H9 (cell line): Measurements from ENCODE around the gene OBSL1. TPM values are rescaled to one million over a fixed set of nuclear protein-coding genes. Genes with fewer than 3 reads are reported as not detected.

Experiments
- DNase-seq: peaks from one replicate; pipeline ENCODE4 v3.0.0-alpha.2; 2017
- H2AFZ ChIP-seq: one replicate; pipeline ENCODE4 v1.6.1; 2013; ENCODE audit warnings: mild to moderate bottlenecking, low read length, control low read depth, moderate library complexity
- H2AK5ac ChIP-seq: 2 replicates; pipeline ENCODE4 v1.6.1; 2013; ENCODE audit warnings: low read length, control low read depth, mixed read lengths; ENCODE audit not compliant: insufficient read length
- H2BK120ac ChIP-seq: one replicate; pipeline ENCODE4 v1.6.1; 2013; ENCODE audit warnings: low read depth, mild to moderate bottlenecking, low read length, control low read depth, inconsistent platforms; ENCODE audit not compliant: poor library complexity, severe bottlenecking
- H2BK12ac ChIP-seq: 2 replicates; pipeline ENCODE4 v1.6.1; 2013; ENCODE audit warnings: low read length, control low read depth, mixed read lengths, low read depth; ENCODE audit not compliant: insufficient read length
- H2BK15ac ChIP-seq: 2 replicates; pipeline ENCODE4 v1.6.1; 2013; ENCODE audit warnings: low read depth, low read length, control low read depth
- H2BK20ac ChIP-seq: one replicate; pipeline ENCODE4 v1.6.1; 2013; ENCODE audit warnings: low read depth, mild to moderate bottlenecking, low read length, control low read depth, inconsistent platforms; ENCODE audit not compliant: poor library complexity, severe bottlenecking
- H2BK5ac ChIP-seq: 2 replicates; pipeline ENCODE4 v1.6.1; 2013; ENCODE audit warnings: low read length, control low read depth, mixed read lengths; ENCODE audit not compliant: insufficient read length
- H3K14ac ChIP-seq: 2 replicates; pipeline ENCODE4 v1.6.1; 2013; ENCODE audit warnings: low read length, control low read depth; ENCODE audit not compliant: insufficient read depth
- H3K18ac ChIP-seq: 2 replicates; pipeline ENCODE4 v1.6.1; 2013; ENCODE audit warnings: low read depth, mild to moderate bottlenecking, mixed read lengths, low read length, control low read depth; ENCODE audit not compliant: insufficient read length
- H3K23ac ChIP-seq: 2 replicates; pipeline ENCODE4 v1.6.1; 2013; ENCODE audit warnings: low read length, control low read depth, mixed read lengths, low read depth; ENCODE audit not compliant: insufficient read length
- H3K23me2 ChIP-seq: 2 replicates; pipeline ENCODE4 v1.6.1; 2013; ENCODE audit warnings: low read depth, mild to moderate bottlenecking, mixed read lengths, low read length, control low read depth; ENCODE audit not compliant: insufficient read length, poor library complexity, severe bottlenecking
- H3K27ac ChIP-seq: 2 replicates; pipeline ENCODE4 v1.5.1; 2013; ENCODE audit warnings: low read length, control low read depth, mixed read lengths, low read depth; ENCODE audit not compliant: insufficient read length
- H3K27me3 ChIP-seq: 2 replicates; pipeline ENCODE4 v1.6.1; 2013; ENCODE audit warnings: low read length, control low read depth, inconsistent platforms; ENCODE audit not compliant: insufficient read depth
- H3K4ac ChIP-seq: 2 replicates; pipeline ENCODE4 v1.6.1; 2013; ENCODE audit warnings: low read depth, mild to moderate bottlenecking, control low read depth, inconsistent platforms, low read length, moderate library complexity
- H3K4me1 ChIP-seq: 2 replicates; pipeline ENCODE4 v1.6.1; 2013; ENCODE audit warnings: low read length, control low read depth, inconsistent platforms; ENCODE audit not compliant: insufficient read depth
- H3K4me2 ChIP-seq: 2 replicates; pipeline ENCODE4 v1.6.1; 2013; ENCODE audit warnings: low read length, control low read depth, mixed read lengths; ENCODE audit not compliant: insufficient read length, insufficient read depth
- H3K56ac ChIP-seq: 2 replicates; pipeline ENCODE4 v1.6.1; 2013; ENCODE audit warnings: low read depth, mild to moderate bottlenecking, mixed read lengths, low read length, control low read depth; ENCODE audit not compliant: insufficient read length
- H3K79me1 ChIP-seq: 2 replicates; pipeline ENCODE4 v1.6.1; 2013; ENCODE audit warnings: low read depth, mild to moderate bottlenecking, moderate library complexity, low read length, control low read depth, inconsistent platforms; ENCODE audit not compliant: insufficient read depth, poor library complexity, severe bottlenecking
- H3K79me2 ChIP-seq: 2 replicates; pipeline ENCODE4 v1.6.1; 2013; ENCODE audit warnings: low read length, control low read depth, inconsistent platforms; ENCODE audit not compliant: insufficient read depth
- H3K9ac ChIP-seq: 2 replicates; pipeline ENCODE4 v1.6.1; 2013; ENCODE audit warnings: low read length, control low read depth, mixed read lengths; ENCODE audit not compliant: insufficient read length; ENCODE audit errors: extremely low read depth
- H3K9me3 ChIP-seq: one replicate; pipeline ENCODE4 v1.6.1; 2013; ENCODE audit warnings: low read depth, low read length, inconsistent platforms; ENCODE audit not compliant: control insufficient read depth
- H3T11ph ChIP-seq: one replicate; pipeline ENCODE4 v1.6.1; 2013; ENCODE audit warnings: mild to moderate bottlenecking, low read length, control low read depth, inconsistent platforms
- H4K20me1 ChIP-seq: one replicate; pipeline ENCODE4 v1.6.1; 2013; ENCODE audit not compliant: control insufficient read depth, insufficient read length, insufficient read depth
- H4K5ac ChIP-seq: 2 replicates; pipeline ENCODE4 v1.6.1; 2013; ENCODE audit warnings: low read depth, mild to moderate bottlenecking, mixed read lengths, low read length, control low read depth; ENCODE audit not compliant: insufficient read length
- H4K8ac ChIP-seq: replicated peaks from 2 replicates; pipeline ENCODE4 v1.6.1; 2013; ENCODE audit warnings: low read length, control low read depth, mixed read lengths, low read depth; ENCODE audit not compliant: insufficient read length
- H4K91ac ChIP-seq: 2 replicates; pipeline ENCODE4 v1.6.1; 2013; ENCODE audit warnings: low read depth, mild to moderate bottlenecking, moderate library complexity, mixed read lengths, low read length, control low read depth; ENCODE audit not compliant: insufficient read length
- H3K27ac Mint-ChIP-seq, 3 experiments: 2 replicates in 2 of 3; 3 replicates in 1 of 3; pipeline ENCODE4 v1.8.0; 2020 to 2021; ENCODE audit warnings: mixed read lengths in 3 of 3, mild to moderate bottlenecking in 1 of 3, moderate library complexity in 1 of 3
- H3K27me3 Mint-ChIP-seq: 2 replicates; pipeline ENCODE4 v1.8.0; 2021; ENCODE audit warnings: low read depth, mild to moderate bottlenecking, moderate library complexity, mixed read lengths
- H3K36me3 Mint-ChIP-seq, 3 experiments: 2 replicates in 2 of 3; 3 replicates in 1 of 3; pipeline ENCODE4 v1.8.0; 2020 to 2021; ENCODE audit warnings: low read depth in 3 of 3, mixed read lengths in 3 of 3; ENCODE audit not compliant: insufficient read depth in 1 of 3
- H3K4me1 Mint-ChIP-seq, 2 experiments: 2 replicates each; pipeline ENCODE4 v1.8.0; 2020; ENCODE audit warnings: mixed read lengths in 2 of 2
- H3K4me3 Mint-ChIP-seq, 2 experiments: 2 replicates in 1 of 2; 3 replicates in 1 of 2; pipeline ENCODE4 v1.8.0; 2020 to 2021; ENCODE audit warnings: mild to moderate bottlenecking in 2 of 2, mixed read lengths in 2 of 2, moderate library complexity in 1 of 2
- H3K9me3 Mint-ChIP-seq, 2 experiments: 2 replicates in 1 of 2; 3 replicates in 1 of 2; pipeline ENCODE4 v1.8.0; 2020; ENCODE audit warnings: mild to moderate bottlenecking in 2 of 2, mixed read lengths in 2 of 2, moderate library complexity in 1 of 2
- WGBS: extraction: QIAGEN DNeasy Blood & Tissue Kit; methylation state at CpG from one replicate; pipeline ENCODE4 v1.1.7; 2013; ENCODE audit warnings: missing lambda C conversion rate, low lambda C conversion rate, mixed read lengths; ENCODE audit not compliant: insufficient read length; ENCODE audit errors: extremely low coverage; 5-methylcytosine and 5-hydroxymethylcytosine counted together
- total RNA-seq: library from RNA; stranded (reverse); gene quantifications from 2 replicates; pipeline ENCODE4 v1.2.1, GENCODE V29; 2021
- TF ChIP-seq, protein P1 (sequence below): fragments of 200-600 bp; sonication (generic); conservative IDR thresholded peaks from 3 replicates; pipeline ENCODE4 v1.8.0; 2021; ENCODE audit warnings: antibody characterized with exemption, mild to moderate bottlenecking

Gene OBSL1
- total RNA-seq, 1 experiment from 2014 or later: 140 TPM

DNA sequence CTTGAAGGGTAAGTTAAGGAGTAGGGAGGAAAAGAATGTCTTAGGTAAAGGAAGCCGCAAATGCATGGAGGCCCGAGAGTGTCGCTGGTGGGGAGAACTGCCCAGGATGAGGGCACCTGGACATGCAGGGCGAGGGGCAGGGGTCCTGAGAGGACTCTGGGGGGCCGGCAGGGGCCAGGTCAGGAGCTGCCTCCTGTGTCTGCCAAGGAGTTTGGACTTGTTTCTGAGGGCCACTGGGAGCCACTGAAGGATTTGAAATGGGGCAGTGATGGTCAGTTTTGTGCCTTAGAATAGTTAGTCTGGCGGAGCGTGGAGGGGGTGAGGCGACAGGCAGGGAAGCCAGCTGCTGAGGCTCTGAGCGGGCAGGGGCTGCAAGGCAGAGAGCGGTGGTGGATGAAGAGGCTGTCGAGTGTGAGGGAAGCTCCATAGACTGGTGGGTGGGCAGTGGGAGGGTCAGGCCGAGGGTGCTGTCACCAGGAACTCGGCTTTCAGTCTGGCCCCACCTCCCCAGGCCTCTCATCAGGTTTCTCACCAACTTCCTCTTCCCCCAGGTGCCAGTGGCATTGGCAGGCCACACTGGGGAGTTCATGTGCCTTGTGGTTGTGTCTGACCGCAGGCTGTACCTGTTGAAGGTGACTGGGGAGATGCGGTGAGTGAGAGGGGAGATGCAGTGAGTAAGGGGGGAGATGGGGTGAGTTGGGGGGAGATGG lies 41.4 kb upstream of the OBSL1 start:
- no peak overlapping the region for H3K56ac ChIP-seq
- H3K9me3 Mint-ChIP-seq: no peaks in the 10 kb centered on the region
- no peaks in the 10 kb centered on the region for H3K4me1 ChIP-seq
- H3K27ac ChIP-seq: no peak overlapping the region
- no peak overlapping the region for H3K4ac ChIP-seq
- H3K27ac Mint-ChIP-seq: peak overlapping the region in 2 of 3 experiments; percentile 72 to 87; a peak in 5 of 7 replicates
- no peak overlapping the region for H2BK5ac ChIP-seq
- no peak overlapping the region for H3K18ac ChIP-seq
- no peak for DNase-seq
- H4K5ac ChIP-seq: no peak overlapping the region
- no peaks in the 10 kb centered on the region for H3K27me3 Mint-ChIP-seq
- no peaks in the 10 kb centered on the region for H3K27me3 ChIP-seq
- no peak overlapping the region for H3K14ac ChIP-seq
- no peak overlapping the region for H3T11ph ChIP-seq
- no peak overlapping the region for H3K4me2 ChIP-seq
- TF ChIP-seq, protein P1, sequence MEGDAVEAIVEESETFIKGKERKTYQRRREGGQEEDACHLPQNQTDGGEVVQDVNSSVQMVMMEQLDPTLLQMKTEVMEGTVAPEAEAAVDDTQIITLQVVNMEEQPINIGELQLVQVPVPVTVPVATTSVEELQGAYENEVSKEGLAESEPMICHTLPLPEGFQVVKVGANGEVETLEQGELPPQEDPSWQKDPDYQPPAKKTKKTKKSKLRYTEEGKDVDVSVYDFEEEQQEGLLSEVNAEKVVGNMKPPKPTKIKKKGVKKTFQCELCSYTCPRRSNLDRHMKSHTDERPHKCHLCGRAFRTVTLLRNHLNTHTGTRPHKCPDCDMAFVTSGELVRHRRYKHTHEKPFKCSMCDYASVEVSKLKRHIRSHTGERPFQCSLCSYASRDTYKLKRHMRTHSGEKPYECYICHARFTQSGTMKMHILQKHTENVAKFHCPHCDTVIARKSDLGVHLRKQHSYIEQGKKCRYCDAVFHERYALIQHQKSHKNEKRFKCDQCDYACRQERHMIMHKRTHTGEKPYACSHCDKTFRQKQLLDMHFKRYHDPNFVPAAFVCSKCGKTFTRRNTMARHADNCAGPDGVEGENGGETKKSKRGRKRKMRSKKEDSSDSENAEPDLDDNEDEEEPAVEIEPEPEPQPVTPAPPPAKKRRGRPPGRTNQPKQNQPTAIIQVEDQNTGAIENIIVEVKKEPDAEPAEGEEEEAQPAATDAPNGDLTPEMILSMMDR: no peak
- no peak overlapping the region for H2AFZ ChIP-seq
- H3K9ac ChIP-seq: no peak overlapping the region
- no peak overlapping the region for H3K4me3 Mint-ChIP-seq
- no peak overlapping the region for H3K23ac ChIP-seq
- no peak overlapping the region for H4K91ac ChIP-seq
- WGBS: no CpG with 5 or more reads among the region's 15 CpGs
- H2AK5ac ChIP-seq: no peak overlapping the region
- H3K9me3 ChIP-seq: no peaks in the 10 kb centered on the region
- no peaks in the 10 kb centered on the region for H3K79me1 ChIP-seq
- H2BK12ac ChIP-seq: no peak overlapping the region
- no peaks in the 10 kb centered on the region for H3K23me2 ChIP-seq
- H2BK15ac ChIP-seq: no peak overlapping the region
- H4K8ac ChIP-seq: no peak overlapping the region
- peaks cover 4 to 32% (median 17%) of the 10 kb centered on the region in 3 experiments; a peak in 6 of 7 replicates for H3K36me3 Mint-ChIP-seq
- no peaks in the 10 kb centered on the region for H3K79me2 ChIP-seq
- H2BK20ac ChIP-seq: no peak overlapping the region
- H2BK120ac ChIP-seq: no peak overlapping the region
- peaks cover 2 to 3% of the 10 kb centered on the region in 2 experiments; a peak in 2 of 4 replicates for H3K4me1 Mint-ChIP-seq
- no peaks in the 10 kb centered on the region for H4K20me1 ChIP-seq
